C4-2B (cell line): ENCODE data around the gene NOP53.
"Not testable (repeated sequence)": the region's sequence is repeated elsewhere in the genome, so short reads cannot be mapped to it uniquely, and the experiment has no call there.

Experiments used
- H3K27ac ChIP-seq: fragments of 450-650 bp; 2 replicates; pipeline ENCODE4 v1.5.1; 2017
- CTCF ChIP-seq: fragments of 450-650 bp; conservative IDR thresholded peaks from 2 replicates; pipeline ENCODE4 v1.5.1; 2017; ENCODE audit warnings: mild to moderate bottlenecking
- ZFX ChIP-seq: fragments of 450-650 bp; IDR thresholded peaks from 2 replicates; pipeline ENCODE4 v1.6.1; 2017

NOP53 gene

GRCh38 chr19:47713046-47714021 is 32.0 kb upstream of the NOP53 start, which contains the start of gene EHD2:
Gene EHD2, plus strand, starts transcription at chr19:47713422. Its CDS starts 3,191 bp downstream, at chr19:47716613.
- H3K27ac ChIP-seq, result no peak within 1 kb of the TSS
- TF ChIP-seq CTCF, result peak; percentile 39
- no peak for TF ChIP-seq ZFX

DNA sequence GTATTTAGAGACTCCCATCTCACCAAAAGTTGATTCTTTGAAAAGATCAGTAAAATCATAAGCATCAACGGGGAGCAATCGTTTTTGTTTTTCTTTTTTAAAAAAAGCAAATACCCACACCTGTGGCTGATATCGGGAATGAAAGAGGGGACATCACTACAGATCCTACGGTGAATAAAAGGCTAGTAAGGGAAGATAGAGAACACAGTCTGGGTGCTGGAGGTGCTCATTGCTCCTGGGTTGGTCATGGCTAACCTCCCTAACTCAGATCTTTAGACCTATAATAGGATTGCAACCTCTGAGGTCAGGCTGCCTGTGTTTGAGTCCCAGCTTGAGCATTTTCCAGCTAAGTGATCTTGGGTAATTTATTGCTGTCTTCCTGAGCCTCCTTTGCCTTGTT is 31.0 kb upstream of the NOP53 start:
- no peak overlapping the region for H3K27ac ChIP-seq
- TF ChIP-seq CTCF, result no peak
- TF ChIP-seq ZFX, result no peak

GRCh38 chr19:47714855-47715254 is 30.5 kb upstream of the NOP53 start:
- not testable (repeated sequence) for H3K27ac ChIP-seq

- H3K27ac ChIP-seq, result no peak overlapping the region
- TF ChIP-seq CTCF, result no peak
- TF ChIP-seq ZFX, result no peak
Observed at GRCh38 chr19:47716270-47716937, 28.9 kb upstream of the NOP53 start.

DNA sequence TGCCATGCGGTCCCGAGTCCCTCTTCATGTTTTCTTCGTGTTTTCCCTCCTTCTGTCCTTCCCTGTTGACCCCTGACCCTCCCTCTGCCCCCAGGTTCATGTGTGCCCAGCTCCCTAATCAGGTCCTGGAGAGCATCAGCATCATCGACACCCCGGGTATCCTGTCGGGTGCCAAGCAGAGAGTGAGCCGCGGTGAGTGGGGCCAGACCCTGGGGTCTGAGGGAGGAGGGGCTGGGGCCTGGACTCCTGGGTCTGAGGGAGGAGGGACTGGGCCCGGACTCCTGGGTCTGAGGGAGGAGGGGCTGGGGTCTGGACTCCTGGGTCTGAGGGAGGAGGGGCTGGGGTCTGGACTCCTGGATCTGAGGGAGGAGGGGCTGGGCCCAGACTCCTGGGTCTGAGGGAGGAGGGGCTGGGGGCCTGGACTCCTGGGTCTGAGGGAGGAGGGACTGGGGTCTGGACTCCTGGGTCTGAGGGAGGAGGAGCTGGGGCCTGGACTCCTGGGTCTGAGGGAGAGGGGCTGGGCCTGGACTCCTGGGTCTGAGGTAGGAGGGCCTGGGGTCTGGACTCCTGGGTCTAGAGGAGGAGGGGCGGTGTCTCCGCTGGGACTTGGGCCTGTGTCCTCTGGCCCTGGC is 26.8 kb upstream of the NOP53 start:
- H3K27ac ChIP-seq, result not testable (repeated sequence)

GRCh38 chr19:47719047-47719859 is 26.1 kb upstream of the NOP53 start:
- no peak for TF ChIP-seq ZFX
- no peak overlapping the region for H3K27ac ChIP-seq

- no peak overlapping the region for H3K27ac ChIP-seq
- TF ChIP-seq ZFX, result no peak
- no peak for TF ChIP-seq CTCF
Observed at GRCh38 chr19:47720669-47721422, 24.5 kb upstream of the NOP53 start.

DNA sequence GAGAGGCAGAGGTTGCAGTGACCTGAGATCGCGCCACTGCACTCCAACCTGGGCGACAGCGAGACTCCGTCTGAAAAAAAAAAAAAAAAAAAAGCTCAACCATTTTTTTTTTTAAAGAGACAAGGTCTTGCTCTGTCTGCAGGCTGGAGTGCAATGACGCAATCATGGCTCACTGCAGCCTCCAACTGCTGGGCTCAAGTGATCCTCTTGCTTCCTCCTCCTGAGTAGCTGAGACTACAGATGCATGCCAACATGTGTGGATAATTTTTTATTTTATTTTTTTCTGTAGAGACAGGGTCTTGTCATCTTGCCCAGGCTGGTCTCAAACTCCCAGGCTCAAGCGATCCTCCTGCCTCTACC is 21.8 kb upstream of the NOP53 start:
- H3K27ac ChIP-seq, result no peak overlapping the region
- TF ChIP-seq CTCF (no peak), ZFX (no peak)
